GM11168 (cell line): ENCODE results near the gene ASAP2.

Source experiments
- in situ Hi-C: fragments of 300-500 bp; cut with MboI; formaldehyde crosslinking; loops from one replicate; pipeline ENCODE4 v1.12.0; 2022; ENCODE audit warnings: low sequenced_read_pairs; ENCODE audit not compliant: unreplicated experiment

Gene ASAP2

DNA sequence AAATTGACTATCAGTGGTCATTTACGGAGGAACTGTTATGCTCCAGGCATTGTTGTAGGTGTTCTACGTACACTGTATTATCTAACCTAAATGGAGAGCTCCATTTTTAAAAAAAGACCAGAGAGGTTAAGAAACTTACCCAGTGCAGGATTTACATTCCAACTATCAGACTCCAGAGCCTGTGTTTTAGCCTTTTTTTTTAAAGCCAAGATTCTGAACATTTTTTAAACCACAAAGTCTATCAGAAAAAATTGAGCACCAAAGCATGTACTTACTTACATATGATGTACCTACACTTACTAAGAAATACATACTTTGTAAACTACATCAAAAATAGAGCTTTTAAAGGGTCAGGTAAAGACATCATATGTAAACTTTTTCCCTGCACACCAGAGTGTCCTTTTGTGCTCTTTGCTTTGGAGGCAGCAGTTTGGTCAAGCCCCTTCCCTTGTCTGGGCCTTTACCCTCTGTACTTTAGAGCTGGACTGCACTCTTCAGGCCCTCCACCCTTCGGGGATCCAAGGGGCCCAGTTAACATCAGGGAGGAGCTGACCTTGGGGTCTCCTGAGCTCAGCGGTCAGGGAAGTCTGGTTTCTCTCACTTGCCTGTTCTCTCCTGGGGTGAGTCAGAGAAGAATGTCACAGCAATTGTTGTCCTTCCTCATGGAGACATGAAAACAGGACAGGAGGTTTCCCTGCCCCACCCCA lies 158.3 kb downstream of the ASAP2 start:
- in situ Hi-C loops = no loop called here

DNA sequence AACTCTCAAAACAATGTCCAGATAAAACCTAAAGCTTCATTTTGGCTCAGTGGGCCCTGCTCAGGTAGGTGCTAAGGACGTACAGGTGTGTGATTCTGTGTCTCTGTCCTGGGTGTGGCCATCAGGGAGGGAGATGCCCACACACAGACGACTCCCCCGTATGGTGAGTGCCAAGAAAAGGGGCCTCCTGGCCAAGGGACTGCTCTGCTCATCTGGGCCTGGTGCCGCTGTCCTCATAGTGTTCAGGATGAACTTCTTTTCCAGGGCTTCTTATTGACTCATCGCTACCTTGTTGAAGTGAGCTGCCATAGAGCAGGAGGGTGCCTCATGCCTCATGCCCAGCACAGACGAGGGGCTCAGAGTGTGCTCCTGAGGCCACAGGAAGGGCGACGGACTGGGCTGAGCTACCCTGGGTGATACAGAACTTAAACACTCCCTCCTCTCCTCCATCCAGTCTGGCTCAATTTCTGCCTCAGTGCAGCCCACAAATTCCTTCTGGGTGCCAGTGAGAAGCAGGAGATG lies 158.9 kb downstream of the ASAP2 start:
- in situ Hi-C loops = no loop called here

- in situ Hi-C loops = no loop called here
Observed at GRCh38 chr2:9366026-9366425, 159.4 kb downstream of the ASAP2 start.

GRCh38 chr2:9370746-9371145 lies 164.1 kb downstream of the ASAP2 start:
- in situ Hi-C loops = no loop called here

GRCh38 chr2:9373047-9373446 lies 166.4 kb downstream of the ASAP2 start:
- in situ Hi-C loops = no loop called here

DNA sequence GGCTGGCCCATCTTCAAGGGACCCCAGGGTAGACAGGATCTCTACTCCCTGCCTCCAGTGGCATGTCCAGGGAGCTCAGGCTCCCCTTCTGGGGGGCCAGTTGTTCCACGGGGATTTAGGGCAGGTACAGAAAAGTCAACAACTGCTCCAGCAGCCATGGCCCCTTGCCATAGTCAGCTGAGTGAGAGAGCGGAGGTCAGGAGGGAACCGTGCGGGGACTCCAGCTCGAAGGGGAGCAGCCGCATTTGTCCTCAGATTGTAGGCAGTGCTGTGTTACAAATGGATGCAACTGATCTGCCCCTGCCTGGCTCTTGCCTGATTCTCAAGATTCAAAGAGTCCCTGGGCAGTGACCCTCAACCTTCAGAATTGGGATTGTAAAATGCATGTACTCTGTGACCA lies 166.9 kb downstream of the ASAP2 start:
- in situ Hi-C loops = no loop called here

DNA sequence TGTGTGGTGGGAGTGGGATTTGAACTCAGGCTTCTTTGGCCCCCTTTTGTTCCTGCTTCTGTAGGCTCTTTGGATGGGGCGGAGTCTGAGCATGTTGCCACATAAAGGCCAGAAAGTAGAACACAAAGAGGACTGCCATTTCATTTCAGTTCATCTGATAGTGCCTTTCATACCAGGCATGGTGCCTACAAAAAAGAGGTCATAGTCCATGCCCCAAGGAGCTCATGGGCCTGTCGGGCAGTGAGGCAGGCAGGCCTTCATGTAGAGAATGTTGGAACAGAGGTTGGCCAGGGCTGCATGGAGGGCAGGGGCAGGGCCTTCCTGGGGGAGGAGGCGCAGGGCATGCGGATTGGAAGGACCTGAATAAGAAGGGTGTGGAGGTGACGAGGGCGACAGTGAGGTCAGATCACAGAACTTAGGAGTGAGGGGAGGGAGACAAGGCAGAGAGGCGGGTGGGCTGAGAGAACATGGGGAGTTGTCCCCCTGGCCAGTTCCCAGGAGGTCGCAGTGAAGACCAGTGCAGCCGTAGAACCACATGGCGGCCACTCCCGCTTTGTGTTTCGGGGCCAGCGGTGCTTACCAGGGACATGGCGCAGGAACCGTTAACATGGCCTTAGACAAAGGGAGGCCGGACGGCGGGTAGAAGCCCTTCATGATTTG lies 167.6 kb downstream of the ASAP2 start:
- in situ Hi-C loops = no loop called here

DNA sequence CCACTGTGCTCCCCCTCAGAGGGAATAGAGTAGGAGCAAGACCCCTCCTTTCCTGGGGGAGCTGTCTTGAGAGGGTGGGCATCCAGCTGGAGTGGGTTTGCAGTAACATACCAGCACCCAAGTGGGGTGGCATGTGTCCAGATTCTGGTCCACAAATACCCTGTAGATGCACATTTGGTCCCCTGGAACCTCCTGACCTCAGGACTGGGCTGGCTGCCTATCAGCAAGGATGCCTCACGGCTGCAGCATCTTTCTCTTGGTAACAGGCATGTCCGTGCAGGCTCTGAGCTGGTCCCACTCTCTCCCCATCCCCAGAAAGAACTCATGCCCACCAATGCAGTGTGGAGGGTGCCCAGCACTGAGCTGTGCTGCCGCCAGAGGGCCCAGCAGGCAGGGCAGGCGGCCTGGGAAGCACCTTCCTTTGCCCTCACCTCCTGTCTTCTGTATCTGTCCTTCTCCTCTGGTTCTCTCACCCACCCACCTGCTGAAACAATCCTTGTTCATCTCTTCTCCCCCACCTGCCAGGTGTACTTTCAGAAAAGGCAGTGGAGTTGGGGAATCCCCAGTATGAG lies 169.3 kb downstream of the ASAP2 start:
- in situ Hi-C loops = no loop called here

- in situ Hi-C loops = no loop called here
Observed at GRCh38 chr2:9377461-9378097, 171.0 kb downstream of the ASAP2 start.

GRCh38 chr2:9378433-9379390 lies 172.1 kb downstream of the ASAP2 start:
- in situ Hi-C loops = no loop called here

GRCh38 chr2:9379391-9379755 lies 172.8 kb downstream of the ASAP2 start:
- in situ Hi-C loops = no loop called here

GRCh38 chr2:9380702-9381628 lies 174.4 kb downstream of the ASAP2 start:
- in situ Hi-C loops = no loop called here

DNA sequence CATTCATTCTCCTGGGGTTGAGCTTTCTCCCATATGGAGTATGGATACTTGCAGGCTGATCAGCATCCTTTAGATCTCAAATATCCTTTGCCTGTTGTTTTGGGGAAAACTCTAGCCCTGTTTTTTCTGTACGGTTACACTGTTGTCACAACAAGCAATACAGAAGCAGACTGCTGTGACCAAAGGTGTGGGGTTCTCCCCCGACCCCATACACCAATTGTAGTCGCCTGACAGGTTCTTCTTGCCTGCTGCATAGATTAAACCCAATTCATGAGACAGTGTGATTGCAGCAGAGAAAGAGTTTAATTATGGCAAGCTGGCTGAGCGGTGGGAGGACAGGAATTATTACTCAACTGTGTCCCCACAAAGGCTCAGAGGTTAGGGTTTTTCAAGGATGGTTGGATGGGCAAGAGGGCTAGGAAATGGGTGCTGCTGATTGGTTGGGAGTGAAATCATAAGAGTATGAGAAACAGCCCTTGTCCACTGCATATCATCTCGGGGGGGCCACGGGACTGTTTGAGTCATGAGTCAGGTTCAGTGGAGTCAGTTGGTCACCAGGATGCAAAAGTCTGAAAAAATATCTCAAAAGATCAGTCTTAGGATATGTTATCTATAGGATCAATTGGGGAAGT lies 176.1 kb downstream of the ASAP2 start:
- in situ Hi-C loops = no loop called here

DNA sequence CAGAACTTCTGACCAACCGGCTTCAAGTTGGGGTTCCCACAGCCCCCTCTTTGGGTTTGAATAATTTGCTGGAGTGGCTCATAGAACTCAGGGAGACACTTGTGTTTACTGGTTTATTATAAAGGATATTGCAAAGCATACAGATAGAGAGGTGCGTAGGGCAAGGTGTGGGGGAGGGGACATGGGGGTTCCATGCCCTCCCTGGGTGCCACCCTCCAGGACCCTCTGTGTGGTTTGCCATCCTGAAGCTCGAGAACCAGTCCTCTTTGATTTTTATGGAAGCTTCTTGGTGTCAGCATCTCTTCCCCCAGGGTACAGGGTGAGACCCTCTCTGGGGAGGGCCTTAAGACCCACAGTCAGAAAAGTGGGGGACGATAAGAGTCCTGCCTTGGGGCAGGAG lies 177.9 kb downstream of the ASAP2 start:
- in situ Hi-C loops = no loop called here

- in situ Hi-C loops = no loop called here
Observed at GRCh38 chr2:9385841-9386240, 179.2 kb downstream of the ASAP2 start.

GRCh38 chr2:9388199-9388681 lies 181.6 kb downstream of the ASAP2 start:
- in situ Hi-C loops = no loop called here

DNA sequence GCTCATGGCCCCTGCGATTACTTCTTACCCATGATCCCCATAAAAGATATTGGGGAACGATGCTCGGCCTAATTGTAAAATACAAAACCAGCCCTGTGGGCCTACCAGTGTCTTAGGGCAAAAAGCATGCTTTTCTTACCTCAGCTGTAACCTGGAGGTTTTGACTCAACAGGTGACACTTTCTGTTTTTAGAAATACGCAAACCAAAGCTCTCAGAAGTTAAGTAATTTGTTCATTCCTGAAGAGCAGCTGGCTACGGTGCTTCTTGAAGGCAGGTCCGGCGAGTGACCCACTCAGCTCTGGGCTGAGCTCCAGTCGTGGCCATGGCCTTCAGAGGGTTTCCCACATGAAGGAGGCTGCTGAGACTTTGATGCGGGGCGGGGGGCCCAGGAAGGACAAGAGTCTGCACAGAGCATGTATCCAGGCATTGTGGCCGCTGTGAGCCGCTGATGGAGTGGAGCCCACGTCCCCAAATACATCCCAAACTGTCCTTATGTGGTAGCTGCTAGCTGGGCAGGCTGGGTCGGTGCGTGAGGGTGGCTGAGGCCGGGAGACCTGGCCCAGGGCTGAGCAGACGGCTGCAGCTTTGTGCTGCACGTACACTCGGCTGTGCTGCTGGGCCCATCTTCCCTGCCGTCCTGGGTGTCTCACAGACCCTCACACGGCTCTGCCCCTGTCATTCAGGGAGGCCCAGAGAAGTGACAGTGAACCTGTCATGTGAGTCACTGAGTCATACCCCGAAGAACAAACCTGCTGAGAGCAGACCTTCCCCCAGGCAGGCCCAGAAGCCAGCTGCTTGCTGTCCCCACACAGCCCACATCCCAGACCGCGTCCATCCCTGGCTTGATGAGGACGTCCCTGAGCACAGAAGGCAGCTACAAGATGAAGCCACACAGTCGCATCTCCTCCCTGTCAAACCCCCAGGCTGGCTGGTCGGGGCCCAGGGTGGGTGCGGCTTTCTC lies 182.6 kb downstream of the ASAP2 start:
- in situ Hi-C loops = no loop called here
